H9 (cell line): Measurements from ENCODE around the gene SMIM10. TPM values are rescaled to one million over a fixed set of nuclear protein-coding genes. Genes with fewer than 3 reads are reported as not detected.
"Not testable (repeated sequence)": the region's sequence is repeated elsewhere in the genome, so short reads cannot be mapped to it uniquely, and the experiment has no call there.

ENCODE experiments used
- DNase-seq: peaks from one replicate; pipeline ENCODE4 v3.0.0-alpha.2; 2017
- H2AFZ ChIP-seq: one replicate; pipeline ENCODE4 v1.6.1; 2013; ENCODE audit warnings: mild to moderate bottlenecking, low read length, control low read depth, moderate library complexity
- H2AK5ac ChIP-seq: 2 replicates; pipeline ENCODE4 v1.6.1; 2013; ENCODE audit warnings: low read length, control low read depth, mixed read lengths; ENCODE audit not compliant: insufficient read length
- H2BK120ac ChIP-seq: one replicate; pipeline ENCODE4 v1.6.1; 2013; ENCODE audit warnings: low read depth, mild to moderate bottlenecking, low read length, control low read depth, inconsistent platforms; ENCODE audit not compliant: poor library complexity, severe bottlenecking
- H2BK12ac ChIP-seq: 2 replicates; pipeline ENCODE4 v1.6.1; 2013; ENCODE audit warnings: low read length, control low read depth, mixed read lengths, low read depth; ENCODE audit not compliant: insufficient read length
- H2BK15ac ChIP-seq: 2 replicates; pipeline ENCODE4 v1.6.1; 2013; ENCODE audit warnings: low read depth, low read length, control low read depth
- H2BK20ac ChIP-seq: one replicate; pipeline ENCODE4 v1.6.1; 2013; ENCODE audit warnings: low read depth, mild to moderate bottlenecking, low read length, control low read depth, inconsistent platforms; ENCODE audit not compliant: poor library complexity, severe bottlenecking
- H2BK5ac ChIP-seq: 2 replicates; pipeline ENCODE4 v1.6.1; 2013; ENCODE audit warnings: low read length, control low read depth, mixed read lengths; ENCODE audit not compliant: insufficient read length
- H3K14ac ChIP-seq: 2 replicates; pipeline ENCODE4 v1.6.1; 2013; ENCODE audit warnings: low read length, control low read depth; ENCODE audit not compliant: insufficient read depth
- H3K18ac ChIP-seq: 2 replicates; pipeline ENCODE4 v1.6.1; 2013; ENCODE audit warnings: low read depth, mild to moderate bottlenecking, mixed read lengths, low read length, control low read depth; ENCODE audit not compliant: insufficient read length
- H3K23ac ChIP-seq: 2 replicates; pipeline ENCODE4 v1.6.1; 2013; ENCODE audit warnings: low read length, control low read depth, mixed read lengths, low read depth; ENCODE audit not compliant: insufficient read length
- H3K23me2 ChIP-seq: 2 replicates; pipeline ENCODE4 v1.6.1; 2013; ENCODE audit warnings: low read depth, mild to moderate bottlenecking, mixed read lengths, low read length, control low read depth; ENCODE audit not compliant: insufficient read length, poor library complexity, severe bottlenecking
- H3K27ac ChIP-seq: 2 replicates; pipeline ENCODE4 v1.5.1; 2013; ENCODE audit warnings: low read length, control low read depth, mixed read lengths, low read depth; ENCODE audit not compliant: insufficient read length
- H3K27me3 ChIP-seq: 2 replicates; pipeline ENCODE4 v1.6.1; 2013; ENCODE audit warnings: low read length, control low read depth, inconsistent platforms; ENCODE audit not compliant: insufficient read depth
- H3K4ac ChIP-seq: 2 replicates; pipeline ENCODE4 v1.6.1; 2013; ENCODE audit warnings: low read depth, mild to moderate bottlenecking, control low read depth, inconsistent platforms, low read length, moderate library complexity
- H3K4me1 ChIP-seq: 2 replicates; pipeline ENCODE4 v1.6.1; 2013; ENCODE audit warnings: low read length, control low read depth, inconsistent platforms; ENCODE audit not compliant: insufficient read depth
- H3K4me2 ChIP-seq: 2 replicates; pipeline ENCODE4 v1.6.1; 2013; ENCODE audit warnings: low read length, control low read depth, mixed read lengths; ENCODE audit not compliant: insufficient read length, insufficient read depth
- H3K56ac ChIP-seq: 2 replicates; pipeline ENCODE4 v1.6.1; 2013; ENCODE audit warnings: low read depth, mild to moderate bottlenecking, mixed read lengths, low read length, control low read depth; ENCODE audit not compliant: insufficient read length
- H3K79me1 ChIP-seq: 2 replicates; pipeline ENCODE4 v1.6.1; 2013; ENCODE audit warnings: low read depth, mild to moderate bottlenecking, moderate library complexity, low read length, control low read depth, inconsistent platforms; ENCODE audit not compliant: insufficient read depth, poor library complexity, severe bottlenecking
- H3K79me2 ChIP-seq: 2 replicates; pipeline ENCODE4 v1.6.1; 2013; ENCODE audit warnings: low read length, control low read depth, inconsistent platforms; ENCODE audit not compliant: insufficient read depth
- H3K9ac ChIP-seq: 2 replicates; pipeline ENCODE4 v1.6.1; 2013; ENCODE audit warnings: low read length, control low read depth, mixed read lengths; ENCODE audit not compliant: insufficient read length; ENCODE audit errors: extremely low read depth
- H3K9me3 ChIP-seq: one replicate; pipeline ENCODE4 v1.6.1; 2013; ENCODE audit warnings: low read depth, low read length, inconsistent platforms; ENCODE audit not compliant: control insufficient read depth
- H3T11ph ChIP-seq: one replicate; pipeline ENCODE4 v1.6.1; 2013; ENCODE audit warnings: mild to moderate bottlenecking, low read length, control low read depth, inconsistent platforms
- H4K20me1 ChIP-seq: one replicate; pipeline ENCODE4 v1.6.1; 2013; ENCODE audit not compliant: control insufficient read depth, insufficient read length, insufficient read depth
- H4K5ac ChIP-seq: 2 replicates; pipeline ENCODE4 v1.6.1; 2013; ENCODE audit warnings: low read depth, mild to moderate bottlenecking, mixed read lengths, low read length, control low read depth; ENCODE audit not compliant: insufficient read length
- H4K8ac ChIP-seq: replicated peaks from 2 replicates; pipeline ENCODE4 v1.6.1; 2013; ENCODE audit warnings: low read length, control low read depth, mixed read lengths, low read depth; ENCODE audit not compliant: insufficient read length
- H4K91ac ChIP-seq: 2 replicates; pipeline ENCODE4 v1.6.1; 2013; ENCODE audit warnings: low read depth, mild to moderate bottlenecking, moderate library complexity, mixed read lengths, low read length, control low read depth; ENCODE audit not compliant: insufficient read length
- H3K27ac Mint-ChIP-seq, 3 experiments: 2 replicates in 2 of 3; 3 replicates in 1 of 3; pipeline ENCODE4 v1.8.0; 2020 to 2021; ENCODE audit warnings: mixed read lengths in 3 of 3, mild to moderate bottlenecking in 1 of 3, moderate library complexity in 1 of 3
- H3K27me3 Mint-ChIP-seq: 2 replicates; pipeline ENCODE4 v1.8.0; 2021; ENCODE audit warnings: low read depth, mild to moderate bottlenecking, moderate library complexity, mixed read lengths
- H3K36me3 Mint-ChIP-seq, 3 experiments: 2 replicates in 2 of 3; 3 replicates in 1 of 3; pipeline ENCODE4 v1.8.0; 2020 to 2021; ENCODE audit warnings: low read depth in 3 of 3, mixed read lengths in 3 of 3; ENCODE audit not compliant: insufficient read depth in 1 of 3
- H3K4me1 Mint-ChIP-seq, 2 experiments: 2 replicates each; pipeline ENCODE4 v1.8.0; 2020; ENCODE audit warnings: mixed read lengths in 2 of 2
- H3K4me3 Mint-ChIP-seq, 2 experiments: 2 replicates in 1 of 2; 3 replicates in 1 of 2; pipeline ENCODE4 v1.8.0; 2020 to 2021; ENCODE audit warnings: mild to moderate bottlenecking in 2 of 2, mixed read lengths in 2 of 2, moderate library complexity in 1 of 2
- H3K9me3 Mint-ChIP-seq, 2 experiments: 2 replicates in 1 of 2; 3 replicates in 1 of 2; pipeline ENCODE4 v1.8.0; 2020; ENCODE audit warnings: mild to moderate bottlenecking in 2 of 2, mixed read lengths in 2 of 2, moderate library complexity in 1 of 2
- WGBS: extraction: QIAGEN DNeasy Blood & Tissue Kit; methylation state at CpG from one replicate; pipeline ENCODE4 v1.1.7; 2013; ENCODE audit warnings: missing lambda C conversion rate, low lambda C conversion rate, mixed read lengths; ENCODE audit not compliant: insufficient read length; ENCODE audit errors: extremely low coverage; 5-methylcytosine and 5-hydroxymethylcytosine counted together
- total RNA-seq: library from RNA; stranded (reverse); gene quantifications from 2 replicates; pipeline ENCODE4 v1.2.1, GENCODE V29; 2021
- TF ChIP-seq, protein P1 (sequence below): fragments of 200-600 bp; sonication (generic); conservative IDR thresholded peaks from 3 replicates; pipeline ENCODE4 v1.8.0; 2021; ENCODE audit warnings: antibody characterized with exemption, mild to moderate bottlenecking

The SMIM10 gene
- total RNA-seq, 1 experiment from 2014 or later: 1.2 TPM

DNA sequence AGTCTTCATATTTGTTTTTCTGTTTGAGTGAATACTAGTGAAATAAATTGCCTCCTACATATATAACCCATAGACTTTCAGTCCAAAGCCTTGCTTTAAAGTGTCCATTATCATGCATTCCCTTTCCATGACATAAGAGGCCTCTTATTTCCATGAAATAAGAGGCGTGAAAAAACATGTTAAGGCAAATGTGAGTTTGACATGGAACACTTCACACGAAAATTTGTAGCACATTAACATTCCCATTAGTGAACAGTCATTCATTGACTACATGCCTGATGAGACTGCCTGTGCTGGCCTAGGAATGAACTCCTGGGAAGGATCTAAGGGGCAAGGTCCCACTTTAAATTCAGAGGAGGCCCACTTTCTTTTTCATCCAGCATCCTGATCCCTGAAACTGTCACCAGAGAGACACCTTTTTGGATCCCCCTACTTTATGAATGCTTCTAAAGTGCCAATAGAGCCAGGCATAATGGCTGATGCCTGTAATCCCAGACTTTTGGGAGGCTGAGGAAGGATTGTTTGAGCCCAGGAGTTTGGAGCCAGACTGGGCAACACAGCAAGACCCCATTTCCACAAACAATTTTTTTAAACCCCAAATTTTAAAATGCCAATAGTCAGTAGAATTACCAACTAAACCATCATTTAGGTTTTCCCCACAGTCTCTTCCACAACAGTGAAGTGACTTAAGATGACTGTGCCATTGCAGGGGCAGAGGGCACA is 24.9 kb downstream of the SMIM10 start:
- no peak overlapping the region for H2AK5ac ChIP-seq
- H3K4me1 Mint-ChIP-seq: peaks cover 4 to 12% of the 10 kb centered on the region in 2 experiments
- no peak overlapping the region for H2BK5ac ChIP-seq

DNA sequence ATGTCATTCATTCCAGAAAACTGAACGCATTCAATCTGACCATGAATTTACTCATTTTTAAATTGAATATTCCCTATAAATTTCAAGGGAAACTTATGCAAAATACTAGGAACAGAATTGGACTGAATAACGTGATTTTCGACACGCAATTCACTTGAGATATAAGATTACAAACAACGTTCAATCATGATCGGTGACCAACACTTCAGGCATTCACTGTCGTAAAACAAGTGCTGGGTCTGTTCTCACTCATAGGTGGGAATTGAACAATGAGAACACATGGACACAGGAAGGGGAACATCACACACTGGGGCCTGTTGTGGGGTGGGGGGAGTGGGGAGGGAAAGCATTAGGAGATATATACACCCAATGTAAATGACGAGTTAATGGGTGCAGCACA is 29.1 kb downstream of the SMIM10 start:
- H3K4ac ChIP-seq: not testable (repeated sequence)

More for the DNA sequence above, 24.9 kb downstream of the SMIM10 start:
- no peak overlapping the region for H3T11ph ChIP-seq
- no peak overlapping the region for H4K8ac ChIP-seq
- no peak overlapping the region for H4K91ac ChIP-seq
- H3K23me2 ChIP-seq: no peaks in the 10 kb centered on the region
- peaks cover 5% of the 10 kb centered on the region; the same call in 1 of the 2 replicates for H3K4me1 ChIP-seq
- no peaks in the 10 kb centered on the region; the same call in 1 of the 2 replicates for H3K27me3 Mint-ChIP-seq
- no peak overlapping the region for H3K4me2 ChIP-seq
- no peak overlapping the region for H3K23ac ChIP-seq
- no peak for DNase-seq
- H3K27ac ChIP-seq: no peak overlapping the region
- no peak overlapping the region for H2BK15ac ChIP-seq
- H3K4me3 Mint-ChIP-seq: no peak overlapping the region
- H3K27me3 ChIP-seq: no peaks in the 10 kb centered on the region
- H2BK20ac ChIP-seq: no peak overlapping the region
- H3K79me2 ChIP-seq: no peaks in the 10 kb centered on the region; the same call in 1 of the 2 replicates
- H3K79me1 ChIP-seq: no peaks in the 10 kb centered on the region
- WGBS: no CpG with 5 or more reads among the region's 2 CpGs
- TF ChIP-seq, protein P1, sequence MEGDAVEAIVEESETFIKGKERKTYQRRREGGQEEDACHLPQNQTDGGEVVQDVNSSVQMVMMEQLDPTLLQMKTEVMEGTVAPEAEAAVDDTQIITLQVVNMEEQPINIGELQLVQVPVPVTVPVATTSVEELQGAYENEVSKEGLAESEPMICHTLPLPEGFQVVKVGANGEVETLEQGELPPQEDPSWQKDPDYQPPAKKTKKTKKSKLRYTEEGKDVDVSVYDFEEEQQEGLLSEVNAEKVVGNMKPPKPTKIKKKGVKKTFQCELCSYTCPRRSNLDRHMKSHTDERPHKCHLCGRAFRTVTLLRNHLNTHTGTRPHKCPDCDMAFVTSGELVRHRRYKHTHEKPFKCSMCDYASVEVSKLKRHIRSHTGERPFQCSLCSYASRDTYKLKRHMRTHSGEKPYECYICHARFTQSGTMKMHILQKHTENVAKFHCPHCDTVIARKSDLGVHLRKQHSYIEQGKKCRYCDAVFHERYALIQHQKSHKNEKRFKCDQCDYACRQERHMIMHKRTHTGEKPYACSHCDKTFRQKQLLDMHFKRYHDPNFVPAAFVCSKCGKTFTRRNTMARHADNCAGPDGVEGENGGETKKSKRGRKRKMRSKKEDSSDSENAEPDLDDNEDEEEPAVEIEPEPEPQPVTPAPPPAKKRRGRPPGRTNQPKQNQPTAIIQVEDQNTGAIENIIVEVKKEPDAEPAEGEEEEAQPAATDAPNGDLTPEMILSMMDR: no peak
- no peaks in the 10 kb centered on the region for H4K20me1 ChIP-seq
- H3K4ac ChIP-seq: no peak overlapping the region
- H2AFZ ChIP-seq: no peak overlapping the region
- H3K36me3 Mint-ChIP-seq: 0 out of 7 replicates have a peak, but pooled peaks cover 0 to 6% (median 0%) of the 10 kb centered on the region in 3 experiments
- no peak overlapping the region for H4K5ac ChIP-seq
- H2BK12ac ChIP-seq: no peak overlapping the region
- H3K9me3 Mint-ChIP-seq: peaks cover under 1 to 65% of the 10 kb centered on the region in 2 experiments; a peak in 4 of 5 replicates
- no peak overlapping the region for H3K27ac Mint-ChIP-seq
- peaks cover 7% of the 10 kb centered on the region for H3K9me3 ChIP-seq
- no peak overlapping the region for H2BK120ac ChIP-seq
- H3K14ac ChIP-seq: no peak overlapping the region
- no peak overlapping the region for H3K18ac ChIP-seq
- H3K9ac ChIP-seq: no peak overlapping the region
- no peak overlapping the region for H3K56ac ChIP-seq

More for the DNA sequence above, 29.1 kb downstream of the SMIM10 start:
- not testable (repeated sequence) for H3K23me2 ChIP-seq, H3K9me3 ChIP-seq, H2BK15ac ChIP-seq, H3K79me2 ChIP-seq, H2BK120ac ChIP-seq, H4K8ac ChIP-seq, H2AK5ac ChIP-seq, H3K4me1 ChIP-seq, H2BK20ac ChIP-seq, H3T11ph ChIP-seq, H3K27ac ChIP-seq, H3K36me3 Mint-ChIP-seq, H2AFZ ChIP-seq, H3K27ac Mint-ChIP-seq, H2BK5ac ChIP-seq, H3K4me2 ChIP-seq, H2BK12ac ChIP-seq, H3K27me3 Mint-ChIP-seq, H4K91ac ChIP-seq, H3K18ac ChIP-seq, H3K23ac ChIP-seq, H3K79me1 ChIP-seq, H3K4me3 Mint-ChIP-seq, H4K5ac ChIP-seq, H4K20me1 ChIP-seq, H3K56ac ChIP-seq, H3K9ac ChIP-seq, H3K14ac ChIP-seq, H3K27me3 ChIP-seq, DNase-seq
- WGBS: no CpG with 5 or more reads among the region's 8 CpGs
- Mint-ChIP-seq H3K9me3 (peaks cover 24 to 73% of the 10 kb centered on the region in 2 experiments; a peak in 4 of 5 replicates), H3K4me1 (peaks cover 17 to 32% of the 10 kb centered on the region in 2 experiments)
